ENCODE data around the gene ZFHX2. TPM values are rescaled to one million over a fixed set of nuclear protein-coding genes. Genes with fewer than 3 reads are reported as not detected.
A peak's percentile ranks its signal among the peaks of the same experiment; 100 is the strongest.
"Not testable (repeated sequence)": the region's sequence is repeated elsewhere in the genome, so short reads cannot be mapped to it uniquely, and the experiment has no call there.

Gene ZFHX2
- total and polyA plus RNA-seq, 2 of the 13 experiments (the other 11 are each of a cell fraction or from before 2014, with no cell fraction given), result 0.17 to 0.44 TPM

DNA sequence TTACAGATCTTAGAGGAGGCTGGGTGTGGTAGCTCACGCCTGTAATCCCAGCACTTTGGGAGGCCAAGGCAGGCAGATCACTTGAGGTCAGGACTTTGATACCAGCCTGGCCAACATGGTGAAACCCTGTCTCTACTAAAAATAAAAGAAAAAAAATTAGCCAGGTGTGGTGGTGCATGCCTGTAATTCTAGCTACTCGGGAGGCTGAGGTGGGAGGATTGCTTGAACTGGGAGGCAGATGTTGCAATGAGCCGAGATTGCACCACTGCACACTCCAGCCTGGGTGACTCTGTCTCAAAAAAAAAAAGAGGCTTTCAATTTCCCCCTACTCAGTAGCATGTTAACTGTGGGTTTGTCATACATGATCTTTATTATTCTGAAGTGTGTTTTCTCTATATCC, 42.6 kb upstream of the ZFHX2 start:
- ATAC-seq; in situ Hi-C loops (cut with HindIII; ENCODE audit: extremely low pct_ligation_motif_present, low pct_unique_long_range_greater_than_20kb); FAIRE-seq; H3K36me3 ChIP-seq (replicated peaks in 1 of 2; ENCODE audit: control insufficient read depth in 1 of 2, insufficient read depth in 2 of 2, low read length in 2 of 2); H3K9ac ChIP-seq (ENCODE audit: insufficient read depth, low read depth, low read length); H2AFZ ChIP-seq (ENCODE audit: low read length); H3K4me2 ChIP-seq (ENCODE audit: low read depth, low read length); DNase-seq (ENCODE audit: low spot score); intact Hi-C loops (cut with micrococcal nuclease; ENCODE audit: unreplicated experiment); BruUV-seq (replicated peaks); H3K79me2 ChIP-seq (ENCODE audit: insufficient read depth, low read length); H3K27ac ChIP-seq (ENCODE audit: extremely low read length, insufficient read depth, low read length); H4K20me1 ChIP-seq (ENCODE audit: insufficient read depth, low read length); H3K9me3 ChIP-seq (ENCODE audit: low read length); H3K27me3 ChIP-seq (ENCODE audit: control insufficient read depth in 1 of 2, insufficient read depth in 2 of 2, low read length in 2 of 2); H3K4me3 ChIP-seq (replicated peaks in 1 of 3; ENCODE audit: insufficient read depth in 1 of 3, low read depth in 2 of 3, low read length in 3 of 3): not testable (repeated sequence)
- H3K4me1 ChIP-seq (ENCODE audit: insufficient read depth, low read length), result peaks cover 14% of the 10 kb centered on the region
- 64% methylated on average over 3 of the region's 3 CpGs for WGBS (ENCODE audit: low lambda C conversion rate)
- TF ChIP-seq KDM1A (CRISPR knock-in tag; IDR thresholded peaks at IDR 0.05) (peak; percentile 37; the same call in 1 of the 2 replicates), CEBPB (IDR thresholded peaks at IDR 0.05; ENCODE audit: borderline replicate concordance, low read depth, low read length) (peak; percentile 74), ZNF460 (CRISPR knock-in tag; IDR thresholded peaks at IDR 0.05; ENCODE audit: borderline replicate concordance) (peak; percentile 88), ZNF770 (CRISPR knock-in tag; IDR thresholded peaks at IDR 0.05) (0 out of 2 replicates have a peak, but pooled peaks have one; percentile 36), CEBPG (CRISPR knock-in tag; IDR thresholded peaks at IDR 0.05) (peak; percentile 38; the same call in 1 of the 2 replicates), ZNF263 (CRISPR knock-in tag; IDR thresholded peaks at IDR 0.05) (peak; percentile 42; the same call in 1 of the 2 replicates)
- CTCF ChIA-PET (ENCODE audit: low intra/inter-chr PET ratio, low total read pairs), result interaction anchor here (1.2 kb wide), 1 partner anchor 38 kb away, joined by 4 read pairs; no protein-coding TSS in a partner anchor
- POLR2A ChIA-PET, result interaction anchor here (7.4 to 7.8 kb wide), 2 partner anchors 18 to 42 kb away, joined by 142 to 787 read pairs; partner anchors contain the start of gene DHRS2

- no peak for DNase-seq (ENCODE audit: low spot score)
- H3K4me3 ChIP-seq (replicated peaks in 1 of 3; ENCODE audit: insufficient read depth in 1 of 3, low read depth in 2 of 3, low read length in 3 of 3), result no peak overlapping the region
- H3K9ac ChIP-seq (ENCODE audit: insufficient read depth, low read depth, low read length), result no peak overlapping the region
- H3K27me3 ChIP-seq (ENCODE audit: control insufficient read depth in 1 of 2, insufficient read depth in 2 of 2, low read length in 2 of 2), result no peaks in the 10 kb centered on the region
- ChIA-PET POLR2A (interaction anchor here (0.9 to 7.8 kb wide), 9 partner anchors 9 to 504 kb away, joined by 3 to 787 read pairs (median 6); partner anchors contain the start of genes DHRS2 and PCK2), CTCF (ENCODE audit: low intra/inter-chr PET ratio, low total read pairs) (interaction anchor here (1.8 to 5.9 kb wide), 5 partner anchors 44 to 364 kb away, joined by 6 to 207 read pairs (median 26); partner anchors contain the start of genes DHRS2 and DHRS4)
- H2AFZ ChIP-seq (ENCODE audit: low read length), result no peak overlapping the region
- H3K4me2 ChIP-seq (ENCODE audit: low read depth, low read length), result no peak overlapping the region
- intact Hi-C loops (cut with micrococcal nuclease; ENCODE audit: unreplicated experiment) (no loop called here), in situ Hi-C loops (cut with HindIII; ENCODE audit: extremely low pct_ligation_motif_present, low pct_unique_long_range_greater_than_20kb) (no loop called here)
- WGBS (ENCODE audit: low lambda C conversion rate), result 57% methylated on average over 4 of the region's 4 CpGs
- BruUV-seq (replicated peaks), result no TSS peak
- ATAC-seq, result peak; percentile 7
- no peaks in the 10 kb centered on the region for H4K20me1 ChIP-seq (ENCODE audit: insufficient read depth, low read length)
- H3K79me2 ChIP-seq (ENCODE audit: insufficient read depth, low read length), result no peaks in the 10 kb centered on the region
- FAIRE-seq, result no peak
- H3K9me3 ChIP-seq (ENCODE audit: low read length), result no peaks in the 10 kb centered on the region
- no peaks in the 10 kb centered on the region for H3K36me3 ChIP-seq (replicated peaks in 1 of 2; ENCODE audit: control insufficient read depth in 1 of 2, insufficient read depth in 2 of 2, low read length in 2 of 2)
- H3K4me1 ChIP-seq (ENCODE audit: insufficient read depth, low read length), result peaks cover 24% of the 10 kb centered on the region
- H3K27ac ChIP-seq (ENCODE audit: extremely low read length, insufficient read depth, low read length), result no peak overlapping the region
- peak; percentile 11; the same call in 1 of the 2 replicates for TF ChIP-seq MED1 (CRISPR knock-in tag; IDR thresholded peaks at IDR 0.05)
- TF ChIP-seq NR2F6 (IDR thresholded peaks at IDR 0.05), result peak; percentile 39; the same call in 1 of the 2 replicates
- TF ChIP-seq NR2F6 (CRISPR knock-in tag; IDR thresholded peaks at IDR 0.05), result peak; percentile 54; the same call in 1 of the 2 replicates
- TF ChIP-seq CBX5 (CRISPR knock-in tag; IDR thresholded peaks at IDR 0.05; ENCODE audit: borderline replicate concordance), result 0 out of 2 replicates have a peak, but pooled peaks have one; percentile 5
- TF ChIP-seq, protein P1, sequence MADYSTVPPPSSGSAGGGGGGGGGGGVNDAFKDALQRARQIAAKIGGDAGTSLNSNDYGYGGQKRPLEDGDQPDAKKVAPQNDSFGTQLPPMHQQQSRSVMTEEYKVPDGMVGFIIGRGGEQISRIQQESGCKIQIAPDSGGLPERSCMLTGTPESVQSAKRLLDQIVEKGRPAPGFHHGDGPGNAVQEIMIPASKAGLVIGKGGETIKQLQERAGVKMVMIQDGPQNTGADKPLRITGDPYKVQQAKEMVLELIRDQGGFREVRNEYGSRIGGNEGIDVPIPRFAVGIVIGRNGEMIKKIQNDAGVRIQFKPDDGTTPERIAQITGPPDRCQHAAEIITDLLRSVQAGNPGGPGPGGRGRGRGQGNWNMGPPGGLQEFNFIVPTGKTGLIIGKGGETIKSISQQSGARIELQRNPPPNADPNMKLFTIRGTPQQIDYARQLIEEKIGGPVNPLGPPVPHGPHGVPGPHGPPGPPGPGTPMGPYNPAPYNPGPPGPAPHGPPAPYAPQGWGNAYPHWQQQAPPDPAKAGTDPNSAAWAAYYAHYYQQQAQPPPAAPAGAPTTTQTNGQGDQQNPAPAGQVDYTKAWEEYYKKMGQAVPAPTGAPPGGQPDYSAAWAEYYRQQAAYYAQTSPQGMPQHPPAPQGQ (CRISPR knock-in tag; IDR thresholded peaks at IDR 0.05; ENCODE audit: borderline replicate concordance), result no peak
- no peak for TF ChIP-seq TOE1 (CRISPR knock-in tag; IDR thresholded peaks at IDR 0.05)
- 0 out of 2 replicates have a peak, but pooled peaks have one; percentile 2 for TF ChIP-seq ZNF547 (CRISPR knock-in tag; IDR thresholded peaks at IDR 0.05)
- no peak for TF ChIP-seq EHMT2 (IDR thresholded peaks at IDR 0.05; ENCODE audit: borderline replicate concordance, low read depth, low read length)
- TF ChIP-seq WIZ (CRISPR knock-in tag; IDR thresholded peaks at IDR 0.05), result 0 out of 2 replicates have a peak, but pooled peaks have one; percentile 63
- 0 out of 2 replicates have a peak, but pooled peaks have one; percentile 19 for TF ChIP-seq HOXA3 (CRISPR knock-in tag; IDR thresholded peaks at IDR 0.05)
- no peak for TF ChIP-seq POLR2A (IDR thresholded peaks at IDR 0.05; ENCODE audit: insufficient read depth in 1 of 2, low read depth in 2 of 2, low read length in 2 of 2)
Observed at GRCh38 chr14:23590198-23590597, 38.6 kb upstream of the ZFHX2 start.

Measured in HepG2 (cell line).